DOHH2 (cell line): ENCODE results near the gene RNF141.

Experiments
- H3F3A ChIP-seq: fragments of 200-600 bp; sonication (generic), shearing (Covaris generic); 2 replicates; pipeline ENCODE4 v1.6.0; 2016; ENCODE audit warnings: antibody characterized with exemption, mild to moderate bottlenecking; ENCODE audit not compliant: control insufficient read depth, insufficient read depth
- H3K27ac ChIP-seq: fragments of 200-600 bp; sonication (generic); 2 replicates; pipeline ENCODE4 v1.5.1; 2014; ENCODE audit warnings: low read depth, mild to moderate bottlenecking, low read length, moderate library complexity
- H3K27me3 ChIP-seq: fragments of 200-600 bp; sonication (generic); 2 replicates; pipeline ENCODE4 v1.6.1; 2014; ENCODE audit warnings: mild to moderate bottlenecking, low read length, mixed read lengths; ENCODE audit not compliant: control insufficient read depth
- H3K36me3 ChIP-seq: fragments of 200-600 bp; sonication (generic); 2 replicates; pipeline ENCODE4 v1.6.1; 2014; ENCODE audit warnings: mild to moderate bottlenecking, low read length, moderate library complexity, mixed read lengths; ENCODE audit not compliant: control insufficient read depth
- H3K4me1 ChIP-seq: fragments of 200-600 bp; sonication (generic); 2 replicates; pipeline ENCODE4 v1.6.1; 2014; ENCODE audit warnings: mild to moderate bottlenecking, low read length, mixed read lengths; ENCODE audit not compliant: control insufficient read depth
- H3K4me2 ChIP-seq: fragments of 200-600 bp; sonication (generic); 2 replicates; pipeline ENCODE4 v1.6.0; 2014; ENCODE audit warnings: mild to moderate bottlenecking, low read length, moderate library complexity
- H3K4me3 ChIP-seq: fragments of 200-600 bp; sonication (generic); 2 replicates; pipeline ENCODE4 v1.5.1; 2014; ENCODE audit warnings: mild to moderate bottlenecking, low read length, mixed read lengths
- H3K79me2 ChIP-seq: fragments of 200-600 bp; sonication (generic); 2 replicates; pipeline ENCODE4 v1.6.1; 2014; ENCODE audit warnings: mild to moderate bottlenecking, low read length, mixed read lengths; ENCODE audit not compliant: control insufficient read depth
- H3K9me2 ChIP-seq: fragments of 200-600 bp; sonication (generic); replicated peaks from 2 replicates; pipeline ENCODE4 v1.6.1; 2014; ENCODE audit warnings: mild to moderate bottlenecking, low read length, mixed read lengths; ENCODE audit not compliant: control insufficient read depth
- H3K9me3 ChIP-seq: fragments of 200-600 bp; sonication (generic); 2 replicates; pipeline ENCODE4 v1.6.1; 2014; ENCODE audit warnings: antibody characterized with exemption, low read length, mixed read lengths; ENCODE audit not compliant: control insufficient read depth, insufficient read depth
- H4K20me1 ChIP-seq: fragments of 200-600 bp; sonication (generic); 2 replicates; pipeline ENCODE4 v1.6.0; 2014; ENCODE audit warnings: low read depth, mild to moderate bottlenecking, antibody characterized with exemption, low read length, moderate library complexity; ENCODE audit not compliant: control insufficient read depth, insufficient read depth
- CTCF ChIP-seq: fragments of 200-600 bp; sonication (generic); IDR thresholded peaks from one replicate; pipeline ENCODE4 v1.5.1; 2014; ENCODE audit warnings: antibody characterized with exemption, mild to moderate bottlenecking, low read depth, low read length; ENCODE audit not compliant: poor library complexity, severe bottlenecking
- EZH2phosphoT487 ChIP-seq: fragments of 200-600 bp; sonication (generic); IDR thresholded peaks from 2 replicates; pipeline ENCODE4 v1.6.1; 2017; ENCODE audit warnings: borderline replicate concordance, mild to moderate bottlenecking, antibody characterized with exemption, low read length, moderate library complexity, mixed read lengths

The RNF141 gene

GRCh38 chr11:10526974-10527918, 13.7 kb downstream of the RNF141 start:
- H3K79me2 ChIP-seq = no peaks in the 10 kb centered on the region
- H3K4me2 ChIP-seq = no peak overlapping the region
- no peak overlapping the region for H3K4me3 ChIP-seq

DNA sequence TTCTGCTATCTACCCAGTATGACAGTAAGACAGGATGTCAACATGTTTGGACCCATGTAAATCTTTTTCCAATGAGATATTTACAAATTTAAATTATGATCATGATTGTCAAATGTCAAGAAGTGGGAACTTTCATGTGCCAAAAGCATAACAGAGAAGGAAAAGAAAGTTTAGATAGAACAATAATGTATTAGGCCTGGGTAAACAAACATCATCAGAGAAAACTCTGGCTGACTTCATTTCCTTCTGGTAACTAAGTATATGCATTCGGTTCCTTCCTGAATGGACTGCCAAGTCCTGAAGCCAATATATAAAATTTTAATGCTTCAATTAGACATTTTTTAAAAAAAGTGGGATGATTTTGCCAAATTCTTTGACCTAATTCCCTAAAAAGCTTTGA, 16.5 kb downstream of the RNF141 start:
- Histone ChIP-seq H3K36me3 (peaks cover 37% of the 10 kb centered on the region), H3K27ac (no peak overlapping the region), H3K27me3 (no peaks in the 10 kb centered on the region), H3F3A (no peaks in the 10 kb centered on the region), H3K9me3 (no peaks in the 10 kb centered on the region), H3K4me2 (no peak overlapping the region), H4K20me1 (no peaks in the 10 kb centered on the region), H3K4me3 (no peak overlapping the region), H3K9me2 (no peaks in the 10 kb centered on the region), H3K79me2 (no peaks in the 10 kb centered on the region), H3K4me1 (no peaks in the 10 kb centered on the region)
- TF ChIP-seq CTCF (no peak), EZH2phosphoT487 (no peak)

More at GRCh38 chr11:10526974-10527918, 13.7 kb downstream of the RNF141 start:
- no peak for TF ChIP-seq CTCF
- no peak for TF ChIP-seq EZH2phosphoT487
- Histone ChIP-seq H3K27me3 (no peaks in the 10 kb centered on the region), H4K20me1 (no peaks in the 10 kb centered on the region), H3F3A (no peaks in the 10 kb centered on the region), H3K36me3 (peaks cover 41% of the 10 kb centered on the region), H3K27ac (no peak overlapping the region), H3K9me2 (no peaks in the 10 kb centered on the region), H3K9me3 (no peaks in the 10 kb centered on the region), H3K4me1 (no peaks in the 10 kb centered on the region)

DNA sequence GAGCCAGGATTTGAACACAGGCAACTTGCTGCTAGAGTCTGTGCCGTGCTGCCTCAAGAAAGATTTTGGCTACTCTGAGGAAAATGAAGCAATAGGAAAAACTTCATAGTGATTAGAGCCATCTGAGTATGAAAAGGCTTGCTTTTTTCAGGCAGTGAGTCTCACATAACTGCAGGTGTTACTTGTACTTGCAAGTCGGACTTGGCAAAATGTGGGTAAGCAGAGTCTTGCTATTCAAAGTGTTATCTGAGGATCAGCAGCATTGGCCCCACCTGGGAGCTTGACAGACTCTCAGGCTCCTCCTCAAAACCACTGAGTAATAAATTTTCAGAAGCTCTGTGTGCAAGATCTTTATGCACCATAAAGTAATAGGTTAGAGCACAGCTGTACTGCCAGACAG, 18.1 kb downstream of the RNF141 start:
- H3K36me3 ChIP-seq = peaks cover 28% of the 10 kb centered on the region
- H3K9me3 ChIP-seq = no peaks in the 10 kb centered on the region
- no peak overlapping the region for H3K4me2 ChIP-seq
- H3K27me3 ChIP-seq = no peaks in the 10 kb centered on the region
- no peaks in the 10 kb centered on the region for H3K4me1 ChIP-seq
- H3K27ac ChIP-seq = no peak overlapping the region
- no peaks in the 10 kb centered on the region for H4K20me1 ChIP-seq
- no peaks in the 10 kb centered on the region for H3F3A ChIP-seq
- no peaks in the 10 kb centered on the region for H3K79me2 ChIP-seq
- H3K9me2 ChIP-seq = no peaks in the 10 kb centered on the region
- no peak overlapping the region for H3K4me3 ChIP-seq
- no peak for TF ChIP-seq CTCF
- no peak for TF ChIP-seq EZH2phosphoT487
